Activated T-helper 2 cell treated with anti-CD3 and anti-CD28 coated beads, Interferon-gamma antibody, Interleukin-2, Interleukin-4, amounts not matched to agents 10 μg/mL and 5 μg/mL and 100 μg/mL, durations not matched to agents 14 hours and 24 hours and 36 hours (primary cell): ENCODE measurements around the gene TRAK2. TPM values are rescaled to one million over a fixed set of nuclear protein-coding genes. Genes with fewer than 3 reads are reported as not detected.
A peak's percentile ranks its signal among the peaks of the same experiment; 100 is the strongest.
"Not testable (repeated sequence)": the region's sequence is repeated elsewhere in the genome, so short reads cannot be mapped to it uniquely, and the experiment has no call there.

Experiments
- DNase-seq: peaks from one replicate; pipeline ENCODE4 v3.0.0; 2021; ENCODE audit warnings: low spot score
- H3K27ac Mint-ChIP-seq: one replicate; pipeline ENCODE4 v1.8.0; 2021; ENCODE audit warnings: mixed read lengths
- H3K27me3 Mint-ChIP-seq: one replicate; pipeline ENCODE4 v1.8.0; 2021; ENCODE audit warnings: low read depth, mixed read lengths
- H3K36me3 Mint-ChIP-seq: one replicate; pipeline ENCODE4 v1.8.0; 2021; ENCODE audit warnings: low read depth, mixed read lengths
- H3K4me1 Mint-ChIP-seq: one replicate; pipeline ENCODE4 v1.8.0; 2021; ENCODE audit warnings: low read depth, mixed read lengths
- H3K4me3 Mint-ChIP-seq: one replicate; pipeline ENCODE4 v1.8.0; 2021; ENCODE audit warnings: low read depth, mild to moderate bottlenecking, moderate library complexity, mixed read lengths
- H3K9me3 Mint-ChIP-seq: one replicate; pipeline ENCODE4 v1.8.0; 2021; ENCODE audit warnings: mixed read lengths
- intact Hi-C: fragments of 100-400 bp; cut with micrococcal nuclease; formaldehyde crosslinking; loops from one replicate; pipeline ENCODE4 v1.15.1; 2023
- total RNA-seq: library from RNA; stranded (reverse); gene quantifications from 2 replicates; pipeline ENCODE4 v1.2.3, GENCODE V29; 2022

The TRAK2 gene
- total RNA-seq, 1 donor from 2014 or later = 27.1 TPM

- H3K4me3 Mint-ChIP-seq = no peak overlapping the region
- H3K36me3 Mint-ChIP-seq = peaks cover 20% of the 10 kb centered on the region
- peaks cover 42% of the 10 kb centered on the region for H3K4me1 Mint-ChIP-seq
- intact Hi-C loops = no loop called here
- H3K27ac Mint-ChIP-seq = no peak overlapping the region
- no peaks in the 10 kb centered on the region for H3K27me3 Mint-ChIP-seq
- no peak for DNase-seq
- H3K9me3 Mint-ChIP-seq = peaks cover 6% of the 10 kb centered on the region
Measured at GRCh38 chr2:201444746-201445465, 6.4 kb downstream of the TRAK2 start.

- Mint-ChIP-seq H3K4me3 (no peak overlapping the region), H3K4me1 (peaks cover 22% of the 10 kb centered on the region), H3K27me3 (no peaks in the 10 kb centered on the region), H3K36me3 (peaks cover 24% of the 10 kb centered on the region), H3K9me3 (peaks cover 6% of the 10 kb centered on the region), H3K27ac (no peak overlapping the region)
- intact Hi-C loops = no loop called here
- DNase-seq = no peak
Measured at GRCh38 chr2:201441409-201441808, 9.8 kb downstream of the TRAK2 start.

GRCh38 chr2:201440182-201440581 lies 11.1 kb downstream of the TRAK2 start:
- Mint-ChIP-seq H3K36me3 (peaks cover 24% of the 10 kb centered on the region), H3K4me3 (no peak overlapping the region), H3K4me1 (peaks cover 13% of the 10 kb centered on the region), H3K27ac (no peak overlapping the region), H3K27me3 (no peaks in the 10 kb centered on the region), H3K9me3 (peaks cover 6% of the 10 kb centered on the region)
- intact Hi-C loops = no loop called here
- no peak for DNase-seq

GRCh38 chr2:201439336-201439922 lies 11.8 kb downstream of the TRAK2 start:
- peaks cover 18% of the 10 kb centered on the region for H3K4me1 Mint-ChIP-seq
- H3K27ac Mint-ChIP-seq, intact Hi-C loops, H3K27me3 Mint-ChIP-seq, H3K4me3 Mint-ChIP-seq, H3K9me3 Mint-ChIP-seq, DNase-seq: not testable (repeated sequence)
- H3K36me3 Mint-ChIP-seq = peaks cover 24% of the 10 kb centered on the region

GRCh38 chr2:201436141-201436540 lies 15.1 kb downstream of the TRAK2 start:
- H3K36me3 Mint-ChIP-seq = peaks cover 30% of the 10 kb centered on the region
- peaks cover 42% of the 10 kb centered on the region for H3K4me1 Mint-ChIP-seq
- H3K9me3 Mint-ChIP-seq = peaks cover 10% of the 10 kb centered on the region
- no peak overlapping the region for H3K27ac Mint-ChIP-seq
- no peak overlapping the region for H3K4me3 Mint-ChIP-seq
- H3K27me3 Mint-ChIP-seq = no peaks in the 10 kb centered on the region
- intact Hi-C loops = no loop called here
- no peak for DNase-seq

GRCh38 chr2:201433394-201433995 lies 17.8 kb downstream of the TRAK2 start:
- no peak overlapping the region for H3K4me3 Mint-ChIP-seq
- peaks cover 13% of the 10 kb centered on the region for H3K9me3 Mint-ChIP-seq
- intact Hi-C loops = loop anchor here (2.0 kb wide), 1 partner anchor 19 kb away; no protein-coding TSS in a partner anchor
- no peaks in the 10 kb centered on the region for H3K27me3 Mint-ChIP-seq
- H3K27ac Mint-ChIP-seq = peak overlapping the region; percentile 44
- DNase-seq = no peak
- peaks cover 39% of the 10 kb centered on the region for H3K4me1 Mint-ChIP-seq
- peaks cover 38% of the 10 kb centered on the region for H3K36me3 Mint-ChIP-seq

- intact Hi-C loops = loop anchor here (1.0 to 2.0 kb wide), 3 partner anchors 14 to 18 kb away; partner anchors contain the start of genes STRADB and TRAK2
- Mint-ChIP-seq H3K36me3 (peaks cover 37% of the 10 kb centered on the region), H3K27ac (peak overlapping the region; percentile 83), H3K9me3 (peaks cover 20% of the 10 kb centered on the region), H3K27me3 (no peaks in the 10 kb centered on the region), H3K4me1 (peaks cover 39% of the 10 kb centered on the region), H3K4me3 (peak overlapping the region; percentile 52)
- no peak for DNase-seq
Measured at GRCh38 chr2:201432621-201433393, 18.5 kb downstream of the TRAK2 start.

GRCh38 chr2:201432038-201432620 lies 19.1 kb downstream of the TRAK2 start:
- H3K4me1 Mint-ChIP-seq = peaks cover 34% of the 10 kb centered on the region
- peaks cover 21% of the 10 kb centered on the region for H3K9me3 Mint-ChIP-seq
- peak overlapping the region; percentile 83 for H3K27ac Mint-ChIP-seq
- H3K36me3 Mint-ChIP-seq = peaks cover 37% of the 10 kb centered on the region
- intact Hi-C loops = loop anchor here (1.0 to 2.0 kb wide), 3 partner anchors 15 to 19 kb away; partner anchors contain the start of genes STRADB and TRAK2
- peak overlapping the region; percentile 52 for H3K4me3 Mint-ChIP-seq
- no peaks in the 10 kb centered on the region for H3K27me3 Mint-ChIP-seq
- DNase-seq = no peak

- H3K4me3 Mint-ChIP-seq = no peak overlapping the region
- intact Hi-C loops = no loop called here
- peak overlapping the region; percentile 42 for H3K27ac Mint-ChIP-seq
- no peaks in the 10 kb centered on the region for H3K27me3 Mint-ChIP-seq
- no peak for DNase-seq
- peaks cover 34% of the 10 kb centered on the region for H3K4me1 Mint-ChIP-seq
- H3K36me3 Mint-ChIP-seq = peaks cover 35% of the 10 kb centered on the region
- H3K9me3 Mint-ChIP-seq = peaks cover 21% of the 10 kb centered on the region
Measured at GRCh38 chr2:201430839-201431238, 20.4 kb downstream of the TRAK2 start.

- Mint-ChIP-seq H3K9me3 (peaks cover 21% of the 10 kb centered on the region), H3K36me3 (peaks cover 35% of the 10 kb centered on the region), H3K4me1 (peaks cover 34% of the 10 kb centered on the region)
- H3K4me3 Mint-ChIP-seq, H3K27me3 Mint-ChIP-seq, H3K27ac Mint-ChIP-seq, intact Hi-C loops, DNase-seq: not testable (repeated sequence)
Measured at GRCh38 chr2:201430322-201430721, 20.9 kb downstream of the TRAK2 start.

- peaks cover 31% of the 10 kb centered on the region for H3K4me1 Mint-ChIP-seq
- H3K27me3 Mint-ChIP-seq, DNase-seq, intact Hi-C loops, H3K4me3 Mint-ChIP-seq, H3K27ac Mint-ChIP-seq: not testable (repeated sequence)
- peaks cover 21% of the 10 kb centered on the region for H3K9me3 Mint-ChIP-seq
- peaks cover 35% of the 10 kb centered on the region for H3K36me3 Mint-ChIP-seq
Measured at GRCh38 chr2:201429835-201430234, 21.4 kb downstream of the TRAK2 start.

GRCh38 chr2:201428366-201428765 lies 22.9 kb downstream of the TRAK2 start:
- DNase-seq, intact Hi-C loops: not testable (repeated sequence)
- H3K4me1 Mint-ChIP-seq = peaks cover 21% of the 10 kb centered on the region

More at GRCh38 chr2:201428366-201428765, 22.9 kb downstream of the TRAK2 start:
- peaks cover 21% of the 10 kb centered on the region for H3K9me3 Mint-ChIP-seq
- not testable (repeated sequence) for H3K27ac Mint-ChIP-seq, H3K4me3 Mint-ChIP-seq, H3K27me3 Mint-ChIP-seq
- H3K36me3 Mint-ChIP-seq = peaks cover 35% of the 10 kb centered on the region
